H1 (cell line): Measurements from ENCODE around the gene OSM. TPM values are rescaled to one million over a fixed set of nuclear protein-coding genes. Genes with fewer than 3 reads are reported as not detected.

Experiments used
- CTCF ChIA-PET: fragments of 300-600 bp; sonication (Branson Sonifier 250); formaldehyde crosslinking; loops from one replicate; lab custom pipeline; 2021; ENCODE audit not compliant: partially characterized antibody; lab: Charles Lee
- POLR2A ChIA-PET: fragments of 300-600 bp; sonication (Branson Sonifier 250); formaldehyde crosslinking; loops from one replicate; lab custom pipeline; 2021; ENCODE audit warnings: inconsistent platforms; ENCODE audit not compliant: partially characterized antibody; lab: Charles Lee
- DNase-seq, 2 experiments: peaks; one replicate each; pipeline versions ENCODE4 v3.0.0 to v3.0.0-alpha.2; 2010 to 2022; ENCODE audit warnings: low spot score in 2 of 2, low read depth in 1 of 2, mixed read lengths in 1 of 2
- FAIRE-seq: peaks from 2 replicates; lab custom pipeline; 2011; peaks lifted over from hg19 to GRCh38; lab: Jason Lieb, UNC
- H2AFZ ChIP-seq: 2 replicates; pipeline ENCODE4 v1.8.1; 2012; ENCODE audit warnings: low read length, inconsistent platforms
- H2AK5ac ChIP-seq: 2 replicates; pipeline ENCODE4 v1.6.1; 2013; ENCODE audit warnings: low read depth, low read length
- H2BK120ac ChIP-seq: replicated peaks from 2 replicates; pipeline ENCODE3; 2013; ENCODE audit warnings: low read depth, low read length, inconsistent platforms
- H2BK12ac ChIP-seq: 2 replicates; pipeline ENCODE4 v1.6.1; 2013; ENCODE audit warnings: low read depth, low read length
- H2BK15ac ChIP-seq: 2 replicates; pipeline ENCODE4 v1.6.1; 2013; ENCODE audit warnings: low read length
- H2BK20ac ChIP-seq: 2 replicates; pipeline ENCODE4 v1.6.1; 2013; ENCODE audit warnings: low read length
- H2BK5ac ChIP-seq: 2 replicates; pipeline ENCODE4 v1.6.1; 2013; ENCODE audit warnings: low read depth, low read length
- H3K14ac ChIP-seq: 2 replicates; pipeline ENCODE4 v1.6.1; 2013; ENCODE audit warnings: inconsistent platforms; ENCODE audit not compliant: insufficient read length
- H3K18ac ChIP-seq: 2 replicates; pipeline ENCODE4 v1.6.1; 2013; ENCODE audit warnings: low read length; ENCODE audit errors: extremely low read depth
- H3K23ac ChIP-seq: 2 replicates; pipeline ENCODE4 v1.6.1; 2013; ENCODE audit warnings: inconsistent platforms; ENCODE audit not compliant: insufficient read length
- H3K23me2 ChIP-seq: 2 replicates; pipeline ENCODE4 v1.6.1; 2013; ENCODE audit warnings: low read depth, low read length
- H3K27ac ChIP-seq: 2 replicates; pipeline ENCODE4 v1.6.1; 2011; ENCODE audit warnings: low read depth, low read length, inconsistent platforms
- H3K27me3 ChIP-seq, 4 experiments: replicated peaks in 1 of 4; 1 replicate in 1 of 4; 2 replicates in 3 of 4; pipeline versions ENCODE4 v1.6.1 to v1.8.1; 2011 to 2013; ENCODE audit warnings: low read length in 3 of 4, mild to moderate bottlenecking in 3 of 4, inconsistent platforms in 2 of 4, mixed read lengths in 2 of 4, moderate library complexity in 1 of 4; ENCODE audit not compliant: control insufficient read depth in 3 of 4, insufficient read depth in 3 of 4; ENCODE audit errors: extremely low read depth in 1 of 4
- H3K36me3 ChIP-seq, 4 experiments: 2 replicates each; pipeline versions ENCODE4 v1.6.1 to v1.8.1; 2011 to 2013; ENCODE audit warnings: mild to moderate bottlenecking in 4 of 4, low read length in 3 of 4, moderate library complexity in 2 of 4, control low read depth in 1 of 4, inconsistent platforms in 1 of 4; ENCODE audit not compliant: insufficient read depth in 4 of 4, control insufficient read depth in 2 of 4
- H3K4ac ChIP-seq: replicated peaks from 2 replicates; pipeline ENCODE3; 2013; ENCODE audit warnings: low read length, low read depth, mixed read lengths, inconsistent platforms; ENCODE audit not compliant: insufficient read length
- H3K4me1 ChIP-seq, 4 experiments: replicated peaks in 1 of 4; 1 replicate in 1 of 4; 2 replicates in 3 of 4; pipeline versions ENCODE4 v1.6.1 to v1.8.1; 2011 to 2013; ENCODE audit warnings: low read length in 3 of 4, inconsistent platforms in 2 of 4, mixed read lengths in 1 of 4; ENCODE audit not compliant: insufficient read depth in 4 of 4, control insufficient read depth in 3 of 4
- H3K4me2 ChIP-seq, 2 experiments: 2 replicates each; pipeline versions ENCODE4 v1.6.1 to v1.8.1; 2011 to 2013; ENCODE audit warnings: low read depth in 2 of 2, low read length in 2 of 2, control low read depth in 1 of 2, inconsistent platforms in 1 of 2, mild to moderate bottlenecking in 1 of 2; ENCODE audit not compliant: insufficient read depth in 1 of 2
- H3K4me3 ChIP-seq, 4 experiments: fragments of 200-600, 300-600 bp in 1 of 4; sonication (generic), shearing (Covaris generic), sonication (Bioruptor Twin) in 1 of 4; 2 replicates each; pipeline versions ENCODE4 v1.5.1 to v1.8.1; 2011 to 2016; ENCODE audit warnings: low read length in 4 of 4, low read depth in 3 of 4, control low read depth in 2 of 4, inconsistent platforms in 2 of 4, mild to moderate bottlenecking in 2 of 4, mixed read lengths in 1 of 4, moderate library complexity in 1 of 4; ENCODE audit not compliant: insufficient read depth in 2 of 4; ENCODE audit errors: extremely low read depth in 1 of 4
- H3K56ac ChIP-seq: replicated peaks from 2 replicates; pipeline ENCODE3; 2013; ENCODE audit warnings: low read depth, mild to moderate bottlenecking, mixed read lengths, low read length, inconsistent platforms; ENCODE audit not compliant: insufficient read length
- H3K79me1 ChIP-seq: 2 replicates; pipeline ENCODE4 v1.6.1; 2013; ENCODE audit warnings: low read depth, low read length, control low read depth
- H3K79me2 ChIP-seq, 2 experiments: 2 replicates each; pipeline versions ENCODE4 v1.6.1 to v1.8.1; 2012 to 2013; ENCODE audit warnings: low read length in 2 of 2, mild to moderate bottlenecking in 2 of 2, inconsistent platforms in 1 of 2; ENCODE audit not compliant: insufficient read depth in 2 of 2, control insufficient read depth in 1 of 2
- H3K9ac ChIP-seq, 4 experiments: replicated peaks in 1 of 4; 1 replicate in 1 of 4; 2 replicates in 3 of 4; pipeline versions ENCODE4 v1.6.1 to v1.8.1; 2011 to 2013; ENCODE audit warnings: low read depth in 3 of 4, low read length in 3 of 4, control low read depth in 2 of 4, mild to moderate bottlenecking in 2 of 4, moderate library complexity in 2 of 4, inconsistent platforms in 1 of 4; ENCODE audit errors: extremely low read depth in 1 of 4
- H3K9me3 ChIP-seq, 2 experiments: 2 replicates each; pipeline versions ENCODE4 v1.6.1 to v1.8.1; 2012 to 2013; ENCODE audit warnings: mild to moderate bottlenecking in 2 of 2, moderate library complexity in 2 of 2, control low read depth in 1 of 2, inconsistent platforms in 1 of 2, low read depth in 1 of 2, low read length in 1 of 2, mixed read lengths in 1 of 2; ENCODE audit not compliant: insufficient read depth in 2 of 2
- H4K20me1 ChIP-seq, 2 experiments: replicated peaks in 1 of 2; 2 replicates each; pipeline versions ENCODE3 to v1.8.1; 2011 to 2013; ENCODE audit warnings: inconsistent platforms in 2 of 2, low read length in 2 of 2, mild to moderate bottlenecking in 1 of 2; ENCODE audit not compliant: insufficient read depth in 2 of 2, control insufficient read depth in 1 of 2
- H4K5ac ChIP-seq: 2 replicates; pipeline ENCODE4 v1.6.1; 2013; ENCODE audit warnings: low read length, low read depth, mixed read lengths, inconsistent platforms; ENCODE audit not compliant: insufficient read length
- H4K8ac ChIP-seq: 2 replicates; pipeline ENCODE4 v1.8.0; 2013; ENCODE audit warnings: mild to moderate bottlenecking, moderate library complexity, low read length, inconsistent platforms; ENCODE audit not compliant: insufficient read depth; ENCODE audit errors: extremely low read depth
- H4K91ac ChIP-seq: replicated peaks from 2 replicates; pipeline ENCODE3; 2013; ENCODE audit warnings: low read length, mixed read lengths, inconsistent platforms; ENCODE audit not compliant: insufficient read length
- CTCF ChIP-seq, 3 experiments: IDR thresholded peaks; 1 replicate in 2 of 3; 2 replicates in 1 of 3; pipeline versions ENCODE4 v1.5.1 to v1.6.1; 2011; ENCODE audit warnings: low read length in 3 of 3, mild to moderate bottlenecking in 3 of 3, inconsistent platforms in 2 of 3, low read depth in 1 of 3, moderate library complexity in 1 of 3; ENCODE audit not compliant: insufficient read depth in 1 of 3; ENCODE audit errors: control extremely low read depth in 1 of 3
- SP1 ChIP-seq: IDR thresholded peaks from 2 replicates; pipeline ENCODE4 v1.6.1; 2011; ENCODE audit warnings: low read depth, low read length
- TEAD4 ChIP-seq: IDR thresholded peaks from 2 replicates; pipeline ENCODE4 v1.6.1; 2012; ENCODE audit warnings: low read depth, low read length, inconsistent platforms, mixed read lengths
- WGBS, 2 experiments: shearing (Covaris generic) in 1 of 2; methylation state at CpG; one replicate each; pipeline versions ENCODE4 v1.1.6 to v1.1.7; 2013 to 2015; ENCODE audit warnings: low lambda C conversion rate in 2 of 2, mixed read lengths in 2 of 2, inconsistent platforms in 1 of 2, low coverage in 1 of 2, missing lambda C conversion rate in 1 of 2; ENCODE audit not compliant: insufficient replicate concordance in 2 of 2, insufficient coverage in 1 of 2, insufficient read length in 1 of 2; ENCODE audit errors: extremely low coverage in 1 of 2, missing lambda C conversion rate in 1 of 2; 5-methylcytosine and 5-hydroxymethylcytosine counted together
- polyA plus RNA-seq, 7 experiments: library from polyadenylated mRNA; depleted of rRNA in 3 of 7; stranded (reverse) in 5 of 7; unstranded in 2 of 7; fragments of >200 nt in 5 of 7; fragments of 200-250 nt in 2 of 7; gene quantifications; 1 replicate in 5 of 7; 2 replicates in 1 of 7; 4 replicates in 1 of 7; pipeline versions ENCODE4 v1.2.1 to v1.2.3, GENCODE V29; 2011 to 2013; ENCODE audit warnings: missing spikeins in 2 of 7, mixed read lengths in 2 of 7
- total RNA-seq: library from RNA; stranded (reverse); fragmentation: NEBNext Ultra II Directional; extraction: Animal tissue kit (Norgen Biotek cat#: 25700); gene quantifications from 2 replicates; pipeline ENCODE4 v1.2.1, GENCODE V29; 2021

Gene OSM
- total and polyA plus RNA-seq, 2 of the 8 experiments (the other 6 are each of a cell fraction or from before 2014, with no cell fraction given) = not detected

- H2AK5ac ChIP-seq = no peak overlapping the region
- H3K18ac ChIP-seq = no peak overlapping the region
- no peaks in the 10 kb centered on the region for H3K9me3 ChIP-seq
- H3K27me3 ChIP-seq = peaks cover 0 to 3% (median 0%) of the 10 kb centered on the region in 4 experiments; a peak in 1 of 7 replicates
- CTCF ChIA-PET = interaction anchor here (0.7 kb wide), 1 partner anchor 8 kb away, joined by 3 read pairs; no protein-coding TSS in a partner anchor
- H2BK20ac ChIP-seq = no peak overlapping the region
- H3K4me2 ChIP-seq = no peak overlapping the region
- H4K5ac ChIP-seq = no peak overlapping the region
- no peak overlapping the region for H4K8ac ChIP-seq
- H2BK15ac ChIP-seq = no peak overlapping the region
- no peaks in the 10 kb centered on the region for H3K36me3 ChIP-seq
- no peak overlapping the region for H3K56ac ChIP-seq
- H3K23me2 ChIP-seq = no peaks in the 10 kb centered on the region; the same call in none of the 2 replicates
- H4K91ac ChIP-seq = no peak overlapping the region
- H3K4me1 ChIP-seq = peaks cover 0 to 13% (median 7%) of the 10 kb centered on the region in 4 experiments; a peak in 6 of 7 replicates
- no peak overlapping the region for H3K23ac ChIP-seq
- FAIRE-seq (no peak), DNase-seq (no peak)
- no peak overlapping the region for H2BK120ac ChIP-seq
- H2BK5ac ChIP-seq = no peak overlapping the region
- no peaks in the 10 kb centered on the region for H3K79me1 ChIP-seq
- H3K4ac ChIP-seq = no peak overlapping the region
- H2AFZ ChIP-seq = no peak overlapping the region
- no peak overlapping the region for H3K9ac ChIP-seq
- no peak for TF ChIP-seq SP1
- peak in 1 of 3 experiments; percentile 19; a peak in 1 of 4 replicates for TF ChIP-seq CTCF (IDR thresholded peaks at IDR 0.05; ENCODE audit: control extremely low read depth in 1 of 3, insufficient read depth in 1 of 3, low read depth in 1 of 3, low read length in 3 of 3)
- peak; percentile 61; the same call in 1 of the 2 replicates for TF ChIP-seq TEAD4
- WGBS, 2 experiments = 86% methylated on average over 8 of the region's 8 CpGs; no CpG with 5 or more reads in 1 of the 2 experiments
- no peak overlapping the region for H3K4me3 ChIP-seq
- no peak overlapping the region for H3K14ac ChIP-seq
- no peak overlapping the region for H2BK12ac ChIP-seq
- H3K79me2 ChIP-seq = no peaks in the 10 kb centered on the region
- POLR2A ChIA-PET = no interaction called here
- H3K27ac ChIP-seq = no peak overlapping the region
- peaks cover 0 to 2% of the 10 kb centered on the region in 2 experiments for H4K20me1 ChIP-seq
Measured at GRCh38 chr22:30219049-30219654, 47.5 kb downstream of the OSM start.
